Astrocyte of the hippocampus (primary cell): ENCODE measurements around the gene FAAP100.

Experiments used
- DNase-seq: peaks from one replicate; pipeline ENCODE4 v3.0.0; 2011; ENCODE audit warnings: low read depth, low spot score

Gene FAAP100

DNA sequence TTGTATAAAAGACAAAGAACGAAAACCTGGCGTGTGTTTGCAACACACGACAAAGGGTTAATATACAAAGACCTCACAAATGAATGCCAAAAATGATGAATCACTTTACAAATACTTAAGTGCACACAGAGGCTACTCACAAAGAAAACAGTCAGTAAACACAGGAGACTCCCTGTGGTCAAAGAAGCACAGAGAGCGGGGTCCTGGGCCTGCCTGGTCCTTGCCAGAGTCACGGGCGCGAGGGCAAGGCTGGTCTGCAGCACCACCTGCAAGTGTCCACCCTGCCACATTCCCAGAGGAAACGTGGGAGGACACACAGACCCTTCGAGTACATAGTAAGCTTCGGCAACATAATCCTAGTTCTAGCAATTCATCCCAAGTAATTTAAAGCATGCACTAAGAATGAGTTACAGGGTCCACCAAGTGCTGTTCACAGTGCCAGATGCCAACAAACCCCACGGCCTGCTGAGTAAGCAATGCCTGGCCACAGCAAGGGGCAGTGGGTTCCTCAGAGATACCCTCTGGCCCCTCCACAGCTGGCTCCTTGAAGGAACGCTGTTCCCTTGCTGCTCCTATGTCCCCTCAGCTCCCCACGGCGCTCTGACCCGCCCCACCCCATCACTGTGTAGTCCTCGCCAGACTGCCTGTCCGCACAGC is 24.6 kb upstream of the FAAP100 start:
- peak; percentile 91 for DNase-seq

DNA sequence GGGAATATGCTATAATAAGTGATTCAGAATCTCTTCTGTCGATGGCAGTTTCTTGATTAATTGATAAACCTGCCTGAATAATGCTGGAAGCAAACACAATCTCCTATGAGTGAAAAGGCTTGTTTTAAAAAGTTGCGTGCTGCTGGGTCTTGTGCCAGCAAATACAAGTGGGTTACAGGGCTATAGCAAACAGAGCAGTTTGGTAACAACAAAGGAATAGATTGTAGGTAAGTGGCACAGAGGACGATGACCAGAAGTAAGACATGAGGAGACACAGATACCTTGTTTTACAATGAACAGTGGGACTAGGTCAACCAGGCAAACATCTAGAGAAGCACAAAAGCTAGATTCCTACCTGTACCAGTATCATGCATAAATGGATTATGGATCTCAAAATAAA is 23.7 kb upstream of the FAAP100 start:
- DNase-seq, result no peak

DNA sequence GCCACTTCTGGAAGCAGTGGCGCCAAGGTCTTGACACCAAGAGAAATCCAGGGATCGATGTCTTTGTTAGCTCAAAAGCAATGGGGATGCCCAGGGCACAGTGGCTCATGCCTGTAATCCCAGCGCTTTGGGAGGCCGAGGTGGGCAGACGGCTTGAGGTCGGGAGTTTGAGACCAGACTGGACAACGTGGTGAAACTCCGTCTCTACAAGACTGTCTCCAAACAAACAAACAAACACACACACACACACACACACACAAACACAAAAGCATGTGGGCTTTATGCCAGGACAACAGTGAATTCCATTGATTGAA is 22.4 kb upstream of the FAAP100 start:
- no peak for DNase-seq

DNA sequence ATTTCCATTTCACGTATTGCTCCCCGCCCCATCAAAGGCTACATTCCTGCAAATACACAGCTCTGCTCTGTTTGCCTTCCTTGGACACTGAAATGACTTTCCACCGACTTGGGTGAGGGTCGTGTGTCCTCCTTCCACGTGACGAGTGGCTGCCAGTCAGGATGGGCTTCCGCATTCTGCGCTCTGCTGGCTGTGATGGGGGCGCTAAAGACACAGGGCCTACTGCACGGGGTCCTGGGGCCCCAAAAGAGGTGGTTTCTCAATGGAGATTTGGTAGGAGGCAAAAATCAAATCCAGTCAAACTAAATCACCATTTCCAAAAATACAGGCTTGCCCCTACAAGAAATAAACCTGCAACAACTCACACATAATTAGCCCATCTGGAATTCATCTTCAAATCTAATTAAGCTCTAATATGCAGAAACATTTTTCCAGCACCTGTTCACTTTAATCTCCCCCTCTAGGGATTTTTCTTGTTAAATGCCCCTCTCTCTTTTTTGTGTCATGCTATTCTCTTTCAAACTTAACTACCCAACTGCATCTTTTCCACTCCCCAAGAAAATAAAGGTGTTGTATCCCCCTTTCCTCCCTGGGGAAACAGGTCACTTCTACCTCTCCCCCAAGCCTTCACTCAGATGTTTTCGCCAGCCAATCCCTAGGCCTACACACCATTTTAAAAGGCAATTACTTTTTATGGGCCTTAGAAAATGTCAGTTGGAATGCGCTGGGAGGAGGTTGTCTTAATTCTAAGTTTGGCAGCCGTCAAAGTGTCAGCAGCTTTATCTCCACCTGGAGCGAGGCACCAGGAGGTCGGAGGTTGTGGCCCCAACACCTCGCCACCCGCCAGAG is 21.9 kb upstream of the FAAP100 start:
- DNase-seq, result no peak

DNA sequence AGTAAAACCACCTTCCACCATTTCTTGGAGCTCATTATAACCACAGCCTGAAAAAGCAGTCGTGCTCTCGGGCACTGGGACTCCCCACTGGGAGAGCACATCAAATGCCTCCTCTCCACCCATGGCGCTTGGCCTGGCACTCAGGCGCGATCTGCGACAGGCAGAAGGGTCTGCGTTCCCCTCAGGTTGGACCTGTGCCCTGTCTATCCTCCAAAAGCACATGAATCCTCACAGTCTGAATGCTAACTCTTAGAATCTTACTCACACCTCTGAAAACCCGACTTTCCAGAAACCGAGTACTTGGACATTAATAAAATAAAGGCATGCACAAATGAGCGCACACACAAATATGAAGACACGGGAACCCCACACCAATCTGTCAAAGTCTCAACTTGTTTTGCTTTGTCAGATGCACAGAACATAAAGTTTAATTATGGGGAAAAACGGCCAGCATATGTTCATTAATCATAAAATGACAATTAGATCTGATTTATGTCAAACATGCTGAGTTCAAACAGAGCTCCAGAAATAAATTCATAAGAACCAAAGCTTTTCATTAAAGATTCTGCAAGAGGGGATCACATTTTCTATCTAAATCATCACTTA is 20.5 kb upstream of the FAAP100 start:
- no peak for DNase-seq

DNA sequence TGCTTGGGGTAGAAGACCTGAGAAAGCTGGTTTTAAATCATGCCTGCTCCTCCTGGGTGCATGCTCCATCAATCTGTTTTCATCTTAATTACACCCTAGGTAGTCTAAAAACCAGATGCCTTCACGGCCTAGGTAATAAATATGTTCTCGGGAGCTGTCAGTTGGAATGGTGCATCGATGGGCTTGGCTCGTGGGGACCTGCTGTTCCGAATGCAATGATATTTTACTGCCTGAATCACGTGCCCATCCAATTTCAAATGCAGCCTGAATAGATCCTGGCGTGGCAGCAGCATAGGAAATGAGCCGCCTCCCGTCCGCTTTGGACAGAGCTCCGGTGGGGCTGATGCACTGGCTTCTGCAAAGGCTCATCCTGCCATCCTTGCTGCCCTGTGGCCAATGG is 18.8 kb upstream of the FAAP100 start:
- no peak for DNase-seq

DNA sequence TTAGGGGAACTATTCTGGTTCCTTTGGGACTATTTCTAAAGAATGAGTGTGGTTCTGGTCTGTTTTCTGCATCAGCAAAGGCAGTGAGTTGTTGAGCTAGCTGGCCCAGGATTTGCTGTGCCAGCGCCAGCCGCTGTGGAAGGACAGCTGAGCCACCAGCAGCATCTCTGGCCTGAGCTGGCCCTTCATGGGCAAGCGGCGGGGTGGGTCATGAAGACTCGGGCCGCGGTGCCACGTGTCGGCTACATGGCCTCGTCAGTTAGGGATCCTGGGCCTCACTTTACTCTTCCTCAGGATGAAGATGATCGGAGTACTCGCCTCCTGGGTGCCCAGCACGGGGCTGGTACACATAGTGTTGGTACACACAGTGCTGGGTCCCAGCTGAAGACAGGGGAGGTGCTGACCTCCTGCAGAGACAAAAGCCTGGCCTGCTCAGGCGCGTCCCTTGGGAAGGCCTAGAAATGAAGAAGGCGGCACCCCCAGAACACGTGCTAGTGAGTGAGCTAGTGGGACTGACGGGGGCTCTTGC is 17.9 kb upstream of the FAAP100 start:
- DNase-seq, result no peak

DNA sequence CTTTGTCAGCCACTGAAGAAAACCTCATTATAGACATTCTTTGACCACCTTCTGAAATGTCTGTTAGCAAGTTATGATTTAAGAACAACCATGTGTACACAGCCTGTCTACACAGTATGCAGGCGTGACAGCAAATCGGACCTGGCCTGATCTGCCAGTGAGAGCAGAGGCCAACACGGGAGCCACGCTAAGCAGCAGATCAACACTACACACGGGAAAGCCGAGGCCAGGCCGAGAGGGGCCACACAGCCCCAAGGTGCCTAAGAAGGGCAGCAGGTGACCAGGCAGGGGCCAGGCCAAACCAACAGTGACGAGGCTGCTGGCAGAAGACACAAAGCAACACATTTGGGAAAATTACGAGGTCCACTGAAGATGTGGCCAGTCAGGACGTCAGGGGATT is 16.3 kb upstream of the FAAP100 start:
- DNase-seq, result no peak

DNA sequence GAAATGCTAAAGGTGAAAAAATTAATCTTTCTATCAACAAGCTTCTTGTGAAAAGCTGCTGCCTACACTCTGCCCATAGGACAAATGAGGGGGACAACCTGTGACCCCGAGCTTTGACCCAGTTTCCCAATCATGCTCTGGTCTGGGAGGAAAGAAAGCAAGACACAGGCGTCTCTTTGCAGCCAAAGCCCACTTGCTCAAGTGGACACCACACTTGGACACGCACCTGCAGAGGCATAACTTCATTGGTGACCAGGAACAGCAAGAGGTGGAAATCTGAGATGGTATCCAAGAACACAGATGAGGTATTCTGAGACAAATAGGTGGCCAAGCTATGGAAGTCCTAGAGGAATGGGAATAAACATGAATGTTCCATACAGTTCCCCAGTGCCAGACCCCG is 15.0 kb upstream of the FAAP100 start:
- DNase-seq, result no peak

DNA sequence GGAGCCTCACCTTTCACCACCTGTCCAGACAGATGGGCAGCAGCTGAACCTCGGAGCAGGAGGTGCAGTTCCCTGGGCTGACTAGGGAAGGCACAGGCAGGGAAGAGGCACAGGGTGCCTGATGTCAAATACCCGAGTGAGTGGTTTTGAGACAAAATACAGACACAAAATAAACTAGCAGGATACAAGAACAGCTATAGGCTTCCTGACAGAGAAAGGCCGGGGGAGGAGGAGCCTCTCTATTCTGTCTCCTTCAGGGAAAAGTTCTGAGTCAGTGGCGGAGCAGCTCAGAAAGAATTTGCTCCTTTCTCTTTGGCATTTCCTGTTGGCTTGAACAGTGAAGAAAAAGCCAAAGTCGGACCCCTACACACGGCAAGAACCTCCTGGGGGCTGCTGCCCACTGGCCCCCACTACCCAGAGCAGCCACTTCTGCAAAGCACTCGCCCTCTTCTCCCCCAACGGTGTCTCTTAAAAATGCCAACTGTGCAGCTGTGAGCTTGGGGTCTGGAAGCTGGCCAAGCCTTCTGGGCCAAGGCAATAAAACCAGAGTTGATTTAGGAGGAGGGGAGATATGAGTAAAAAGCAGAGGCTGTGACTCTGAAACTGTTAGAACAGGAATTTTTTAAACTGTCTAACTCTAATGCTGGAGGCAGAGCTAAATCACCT is 14.4 kb upstream of the FAAP100 start:
- peak; percentile 98 for DNase-seq

DNA sequence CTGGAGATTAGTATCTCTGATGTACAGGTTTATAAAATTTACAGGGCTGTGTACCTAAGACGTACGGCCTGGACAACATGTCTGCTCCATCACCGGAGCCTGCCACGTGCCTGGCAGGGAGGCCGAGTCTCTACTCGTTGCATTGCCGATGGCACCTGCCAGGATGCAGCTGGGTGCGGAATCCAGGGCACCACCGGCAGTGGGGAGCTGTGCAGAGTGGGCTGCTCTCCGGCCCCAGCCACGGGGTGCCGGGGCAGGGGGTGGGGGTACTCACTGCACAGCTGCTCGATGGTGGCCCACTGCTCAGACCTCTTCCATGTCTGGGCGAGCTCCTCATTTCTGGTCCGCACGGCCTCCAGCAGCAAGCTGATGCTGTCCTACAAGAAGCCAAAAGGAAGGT is 13.1 kb upstream of the FAAP100 start:
- DNase-seq, result no peak

DNA sequence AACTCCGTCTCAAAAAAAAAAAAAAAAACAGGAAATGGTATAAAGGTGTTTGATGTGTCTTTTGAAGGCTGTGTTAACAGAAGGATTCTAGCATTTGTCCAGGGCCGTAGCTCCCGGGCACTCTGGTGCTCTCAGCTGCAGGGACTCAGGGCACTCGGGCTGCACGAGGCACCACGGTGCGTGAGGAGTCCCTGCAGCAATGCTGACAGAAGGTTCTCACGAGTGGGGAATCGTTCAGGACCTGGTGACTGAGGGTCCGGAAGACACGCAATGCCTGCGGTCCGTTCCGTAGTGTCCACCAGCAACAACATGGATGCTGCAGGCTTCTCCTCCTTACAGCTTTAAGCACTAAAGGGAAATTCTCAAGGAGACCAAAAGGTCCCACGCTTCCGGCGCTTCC is 12.6 kb upstream of the FAAP100 start:
- DNase-seq, result no peak

DNA sequence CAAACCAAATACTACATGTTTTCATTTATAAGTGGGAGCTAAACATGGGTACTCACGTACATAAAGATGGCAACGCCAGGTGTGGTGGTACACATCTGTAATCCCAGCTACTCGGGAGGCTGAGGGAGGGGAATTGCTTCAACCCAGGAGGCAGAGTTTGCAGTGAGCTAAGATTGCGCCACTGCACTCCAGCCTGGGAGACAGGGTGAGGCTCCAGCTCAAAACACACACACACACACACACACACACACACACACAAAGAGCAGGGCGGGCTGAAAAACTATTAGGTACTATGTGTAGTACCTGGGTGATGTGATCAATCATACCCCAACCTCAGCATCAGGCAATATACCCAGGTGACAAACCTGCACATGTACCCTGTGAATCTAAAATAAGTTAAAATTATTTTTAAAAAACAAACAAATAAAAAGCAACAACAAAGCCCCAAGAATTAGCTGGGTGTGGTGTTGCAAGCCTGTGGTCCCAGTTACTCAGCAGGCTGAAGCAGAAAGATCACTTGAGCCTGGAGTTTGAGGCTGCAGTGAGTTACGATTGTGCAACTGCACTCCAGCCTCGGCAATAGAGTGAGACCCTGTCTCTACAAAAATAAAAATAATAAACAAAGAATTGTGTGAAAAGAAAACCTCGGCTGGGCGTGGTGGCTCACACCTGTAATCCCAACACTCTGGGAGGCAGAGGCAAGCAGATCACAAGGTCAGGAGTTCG is 11.9 kb upstream of the FAAP100 start:
- no peak for DNase-seq

DNA sequence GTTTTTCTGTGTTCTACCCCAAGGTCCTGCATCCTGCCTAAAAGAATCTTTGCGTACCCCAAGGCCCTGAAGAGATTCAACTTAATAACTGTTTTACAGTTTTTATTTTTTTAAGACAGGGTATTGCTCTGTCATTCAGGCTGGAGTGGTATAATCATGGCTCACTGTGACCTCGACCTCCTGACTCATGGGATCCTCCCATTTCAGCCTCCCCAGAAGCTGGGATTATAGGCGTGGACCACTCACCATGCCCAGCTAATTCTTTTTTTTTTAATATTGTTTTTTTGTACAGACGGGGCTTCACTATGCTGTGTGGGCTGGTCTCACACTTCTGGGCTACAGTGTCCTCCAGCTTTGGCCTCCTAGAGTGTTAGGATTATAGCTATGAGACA is 9.3 kb upstream of the FAAP100 start:
- no peak for DNase-seq

DNA sequence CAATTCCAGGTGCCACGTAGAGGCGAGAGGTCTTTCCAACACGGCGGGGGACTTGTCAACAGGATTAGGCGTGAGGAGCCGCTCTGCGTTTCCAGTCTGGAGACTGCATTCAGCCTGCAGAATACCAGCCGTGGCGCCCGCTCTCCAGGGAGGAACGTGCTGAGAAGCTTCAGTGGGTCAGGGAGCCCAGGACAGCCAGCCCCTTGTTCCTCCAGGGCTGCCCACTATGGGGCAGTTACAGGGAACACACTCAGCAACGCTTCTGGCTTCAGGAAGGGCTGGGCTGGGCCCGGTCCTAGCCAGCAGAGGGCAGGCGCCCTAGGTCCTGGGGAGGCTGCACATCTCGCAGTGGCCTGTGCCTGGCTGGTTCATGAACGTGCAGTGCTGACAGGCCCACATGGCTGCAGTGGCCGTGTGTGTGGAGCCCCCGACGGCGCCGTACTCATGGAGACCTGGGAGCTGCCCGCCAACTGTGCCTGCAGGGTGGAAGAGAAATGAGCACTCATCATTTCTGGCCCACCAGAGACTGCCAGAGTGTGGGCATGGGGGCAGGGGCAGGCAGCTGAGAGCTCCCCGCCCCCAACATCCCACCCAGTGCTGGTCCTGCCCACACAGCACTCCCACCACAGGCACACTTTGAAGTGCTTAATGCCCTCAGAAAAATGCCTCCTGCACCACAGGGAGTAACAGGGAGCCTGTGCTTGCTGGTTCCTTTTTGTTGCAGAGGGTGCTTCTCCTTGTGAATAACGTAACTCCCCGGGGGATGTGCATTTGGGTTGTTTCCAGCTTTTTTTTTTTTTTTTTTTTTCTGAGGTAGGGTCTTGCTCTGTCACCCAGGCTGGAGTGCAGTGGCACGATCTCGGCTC is 7.0 kb upstream of the FAAP100 start:
- peak; percentile 47 for DNase-seq

DNA sequence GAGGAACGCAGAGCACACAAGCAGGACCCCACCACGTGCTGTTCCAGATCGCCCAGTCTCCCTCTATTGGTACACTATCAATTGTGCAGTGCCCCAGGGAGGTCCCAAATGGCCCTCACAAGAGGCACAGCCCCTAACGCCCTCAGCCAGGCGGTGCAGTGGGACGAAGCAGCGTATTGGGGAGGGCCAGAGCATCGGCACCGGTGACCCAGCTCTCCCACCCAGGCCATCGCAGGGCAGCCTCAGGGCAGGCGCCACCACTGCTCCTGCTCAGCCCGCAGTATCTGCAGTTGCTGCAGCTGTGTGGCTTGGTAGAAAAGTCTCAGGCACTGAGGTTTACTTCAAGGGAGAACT is 5.9 kb upstream of the FAAP100 start:
- no peak for DNase-seq

DNA sequence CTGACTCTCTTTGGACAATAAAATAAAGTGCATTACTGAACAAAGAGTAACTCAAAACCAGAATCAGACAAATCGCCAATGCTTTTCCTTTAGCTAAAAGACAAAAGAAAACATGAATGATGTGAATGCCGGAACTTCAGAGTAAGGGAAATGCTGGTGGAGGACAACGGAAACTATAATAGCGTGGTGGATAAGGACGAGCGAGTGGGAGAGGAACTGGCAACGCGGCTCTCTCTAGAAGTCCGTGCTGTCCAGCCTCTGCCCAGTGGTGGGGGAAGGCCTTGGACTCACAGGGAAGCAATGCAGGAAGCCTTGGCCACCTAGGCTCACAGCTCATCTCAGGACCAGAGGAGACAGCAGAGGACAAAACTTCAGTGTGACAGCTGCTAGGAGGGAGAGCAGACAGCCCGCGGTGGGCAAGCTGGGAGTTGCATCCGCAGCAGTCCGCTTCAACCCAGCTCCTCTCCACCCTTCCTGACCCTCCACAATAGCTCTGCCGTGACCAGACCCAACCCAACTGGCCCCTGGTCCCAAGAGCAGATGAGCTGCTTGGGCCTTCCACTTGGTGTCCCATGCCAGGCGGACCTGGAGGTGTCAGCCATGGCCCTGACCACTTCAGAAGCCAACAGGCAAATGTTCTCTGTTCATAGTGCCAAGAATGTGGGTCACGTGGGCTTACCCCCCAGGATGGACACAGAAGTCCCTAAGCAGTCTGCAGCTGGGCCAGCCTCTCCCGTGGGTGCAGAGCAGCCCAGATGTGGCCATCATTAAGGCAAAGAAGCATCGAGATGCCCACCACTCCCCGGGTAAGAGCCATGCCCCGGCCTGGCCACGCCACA is 5.3 kb upstream of the FAAP100 start:
- DNase-seq, result no peak

DNA sequence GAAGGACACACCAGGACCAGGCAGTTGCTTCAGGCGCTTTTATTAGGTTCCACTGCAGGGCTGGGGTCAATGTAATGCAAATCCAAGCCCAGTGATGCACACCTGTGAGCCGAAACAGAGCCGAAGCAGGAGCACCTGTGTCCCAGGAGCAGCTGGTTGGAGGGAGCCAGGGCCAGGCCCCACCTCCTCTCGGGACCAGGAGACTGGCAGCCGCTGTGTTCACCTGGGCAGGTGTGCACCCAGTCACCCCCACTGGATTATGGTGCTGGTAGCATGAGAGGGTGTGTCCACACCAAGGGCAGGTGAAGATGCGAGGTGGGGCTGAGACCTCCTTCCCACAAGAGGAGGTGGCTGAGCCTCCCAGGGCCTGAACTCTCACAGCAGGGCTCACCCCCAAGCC is 4.7 kb upstream of the FAAP100 start:
- no peak for DNase-seq

DNA sequence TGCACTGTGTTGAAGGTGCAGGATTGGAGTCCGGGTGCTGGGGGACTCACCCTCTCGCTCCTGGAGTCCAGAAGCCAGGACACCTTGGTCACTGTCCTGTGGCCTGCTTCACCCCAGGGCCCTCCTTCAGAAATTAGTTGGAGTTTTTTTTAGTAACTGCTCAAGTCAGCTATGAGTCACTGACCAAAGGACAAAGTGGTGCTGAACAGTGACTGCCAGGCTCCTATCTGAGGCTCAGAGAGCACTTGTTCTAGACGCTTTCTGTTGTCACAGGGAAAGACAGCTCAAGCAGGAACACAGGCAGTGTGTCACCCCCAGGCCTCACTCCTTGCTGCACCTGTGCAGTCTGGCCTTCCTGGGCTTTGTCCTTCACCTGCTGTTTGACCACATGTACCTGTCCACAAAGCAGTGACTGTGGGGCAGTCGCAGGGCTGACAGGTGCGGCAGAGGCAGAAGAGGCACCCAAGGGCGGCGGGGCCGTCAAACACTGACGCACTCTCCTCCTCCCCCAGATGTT is 4.1 kb upstream of the FAAP100 start:
- DNase-seq, result no peak
